NCI-H1930 (cell line): Measurements from ENCODE around the gene ELFN2.

Experiments used
- DNase-seq, 2 experiments: peaks; one replicate each; lab custom pipeline; 2025; lab: John Stamatoyannopoulos, UW

ELFN2 gene

DNA sequence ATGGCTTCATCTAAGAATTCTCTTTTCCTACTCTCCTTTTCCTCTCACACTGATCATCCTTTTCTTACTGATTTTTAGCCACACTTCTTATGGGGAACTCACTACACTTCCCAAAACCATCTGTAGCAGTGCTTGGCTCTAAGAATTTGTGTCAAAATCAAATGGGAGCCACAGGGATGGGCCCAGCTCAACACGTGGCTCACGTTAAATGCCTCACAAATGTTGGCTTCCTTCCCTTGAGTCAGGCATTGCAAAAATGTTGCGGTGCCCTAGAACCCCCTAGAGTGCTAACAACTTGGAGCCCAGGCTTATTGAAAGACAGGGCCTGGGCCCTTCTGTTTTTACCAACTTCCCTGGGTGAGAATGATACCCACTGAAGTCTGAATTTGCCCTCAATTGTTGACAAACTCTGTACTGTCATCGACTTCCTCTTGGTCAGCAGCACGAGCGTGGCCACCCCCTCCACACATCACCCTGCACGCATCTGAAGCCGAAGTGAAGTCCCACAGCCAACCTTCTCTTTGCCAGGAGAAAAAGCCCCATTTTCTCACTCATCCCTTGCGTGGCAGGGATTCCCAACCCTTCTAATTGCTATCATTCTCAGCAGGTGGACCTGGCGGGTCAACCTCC lies 69.7 kb downstream of the ELFN2 start:
- no peak for DNase-seq

DNA sequence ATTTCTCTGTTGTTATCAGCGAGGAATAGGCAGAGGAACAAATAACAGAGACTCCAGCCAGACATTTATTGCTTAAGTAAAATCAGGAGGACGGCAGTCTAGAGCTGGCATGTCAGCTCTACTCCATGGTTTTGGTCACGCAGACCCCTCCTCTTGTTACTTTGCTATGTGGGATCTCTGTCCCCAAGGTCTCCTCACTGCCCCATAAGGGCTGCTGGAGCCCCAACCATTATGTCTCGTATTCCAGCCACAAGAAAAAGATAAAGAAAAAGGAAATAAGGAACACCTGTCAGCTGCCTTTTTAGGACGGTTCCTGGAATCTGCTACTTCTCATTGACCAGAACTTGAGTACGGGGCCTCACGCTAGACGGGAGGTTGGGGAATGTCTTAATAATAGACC lies 70.4 kb downstream of the ELFN2 start:
- no peak for DNase-seq

DNA sequence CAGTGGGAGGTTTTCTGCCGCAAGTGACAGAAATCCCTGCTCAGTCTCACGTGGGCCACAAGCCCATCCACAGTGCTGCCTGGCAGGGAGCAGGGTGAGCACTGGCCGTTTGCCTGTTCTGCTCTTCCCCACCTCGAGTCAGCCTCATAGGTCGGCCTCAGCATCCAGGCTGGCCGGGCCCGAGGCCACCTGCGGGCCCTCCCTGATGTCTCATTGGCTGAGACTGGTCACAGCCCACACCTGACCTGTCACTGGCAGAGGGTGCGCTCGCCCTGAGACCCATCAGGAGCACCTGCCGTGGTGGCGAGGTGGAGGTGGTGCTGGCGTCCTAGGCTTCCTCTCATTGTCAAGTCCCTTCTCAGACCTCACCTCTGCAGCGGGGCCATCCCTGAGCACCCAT lies 72.1 kb downstream of the ELFN2 start:
- no peak for DNase-seq

DNA sequence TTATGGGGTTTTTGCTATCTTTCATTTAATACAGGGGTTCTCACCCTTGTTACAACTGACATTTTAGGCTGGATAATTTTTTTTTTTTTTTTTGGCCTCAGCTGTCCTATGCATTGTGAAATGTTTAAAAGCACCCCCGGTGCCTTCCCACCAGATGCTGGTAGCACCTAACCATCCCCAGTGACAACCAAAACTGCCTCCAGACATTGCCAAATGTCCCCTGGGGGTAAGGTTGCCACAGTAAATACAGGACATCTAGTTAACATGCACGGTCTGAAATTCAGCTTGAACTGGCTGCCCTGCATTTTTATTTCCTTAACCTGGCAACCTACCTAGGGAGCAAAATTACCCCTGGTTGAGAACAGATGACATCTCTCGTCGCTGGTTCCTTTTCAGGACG lies 72.6 kb downstream of the ELFN2 start:
- DNase-seq, result no peak

DNA sequence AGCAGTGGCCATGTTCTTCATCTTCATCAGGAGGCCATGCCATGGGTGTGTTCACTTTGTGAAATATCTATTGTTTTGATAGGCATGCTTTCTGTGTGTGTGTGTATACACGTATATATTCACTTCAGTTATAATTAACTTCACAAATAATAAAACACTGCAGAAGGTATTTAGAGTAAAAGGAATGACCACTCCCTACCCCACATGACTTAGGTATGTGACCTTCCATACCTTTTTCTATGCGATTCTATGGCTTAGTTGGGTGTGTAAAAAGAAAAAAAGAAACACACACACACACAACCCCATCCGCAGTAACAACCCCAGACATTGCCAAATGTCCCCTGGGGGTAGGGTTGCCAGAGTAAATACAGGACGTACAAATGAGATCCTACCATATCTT lies 73.0 kb downstream of the ELFN2 start:
- no peak for DNase-seq

DNA sequence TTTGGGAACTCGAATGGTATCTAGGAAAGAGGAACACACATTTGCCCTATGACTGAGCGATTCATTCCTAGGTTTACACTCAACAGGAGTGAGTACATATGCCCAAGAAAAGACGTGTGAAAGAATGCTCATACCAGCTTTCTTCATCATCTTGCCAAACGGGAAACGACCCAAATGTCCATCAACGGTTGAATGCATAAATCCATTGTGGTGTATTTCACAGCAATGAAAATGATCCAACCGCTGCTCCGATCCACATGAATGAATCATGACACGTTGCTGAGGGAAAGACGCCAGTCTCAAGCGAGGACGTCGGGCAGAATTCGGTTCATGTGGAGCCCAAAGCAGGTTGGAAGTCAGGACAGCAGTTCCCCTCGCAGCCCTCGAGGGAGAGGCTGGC lies 73.4 kb downstream of the ELFN2 start:
- DNase-seq, result no peak

DNA sequence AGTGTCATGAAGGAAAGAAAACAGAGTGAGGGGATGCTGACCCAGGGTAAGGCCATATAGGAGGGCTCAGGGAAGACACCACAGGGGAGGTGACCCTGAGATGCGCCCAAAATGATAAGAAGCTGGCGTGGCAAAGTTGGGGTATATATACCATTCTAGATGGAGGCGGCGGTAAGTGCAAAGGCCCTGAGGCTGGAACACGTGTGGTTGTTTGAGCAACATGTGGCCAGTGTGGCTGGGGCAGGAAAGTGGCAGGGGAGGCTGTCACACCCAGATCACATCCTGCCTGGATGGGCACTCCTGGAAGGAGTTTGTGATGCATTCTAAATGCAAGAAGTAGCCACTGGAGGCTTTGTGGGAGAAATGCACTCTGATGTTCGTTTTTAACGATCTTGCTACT lies 74.8 kb downstream of the ELFN2 start:
- DNase-seq, result no peak

DNA sequence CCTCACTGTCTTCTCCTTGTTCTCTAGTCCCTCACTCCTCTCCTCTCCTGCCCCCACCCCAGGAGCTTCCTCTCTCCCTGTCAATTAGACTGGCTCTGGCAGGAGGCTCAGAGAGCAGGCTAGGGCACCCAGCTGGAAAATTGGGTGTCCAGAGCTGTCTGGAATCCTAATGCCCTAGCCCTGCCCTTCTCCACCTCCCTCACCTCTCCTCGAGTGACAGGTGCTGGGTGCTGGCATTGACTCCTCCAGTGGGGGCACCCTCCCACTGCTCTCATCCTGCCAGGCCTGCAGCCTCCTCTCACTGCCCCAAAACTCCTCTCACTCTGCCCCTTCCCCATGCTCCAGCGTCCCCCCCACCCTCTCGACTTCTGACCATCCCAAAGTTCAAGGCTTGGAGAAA lies 76.0 kb downstream of the ELFN2 start:
- no peak for DNase-seq

DNA sequence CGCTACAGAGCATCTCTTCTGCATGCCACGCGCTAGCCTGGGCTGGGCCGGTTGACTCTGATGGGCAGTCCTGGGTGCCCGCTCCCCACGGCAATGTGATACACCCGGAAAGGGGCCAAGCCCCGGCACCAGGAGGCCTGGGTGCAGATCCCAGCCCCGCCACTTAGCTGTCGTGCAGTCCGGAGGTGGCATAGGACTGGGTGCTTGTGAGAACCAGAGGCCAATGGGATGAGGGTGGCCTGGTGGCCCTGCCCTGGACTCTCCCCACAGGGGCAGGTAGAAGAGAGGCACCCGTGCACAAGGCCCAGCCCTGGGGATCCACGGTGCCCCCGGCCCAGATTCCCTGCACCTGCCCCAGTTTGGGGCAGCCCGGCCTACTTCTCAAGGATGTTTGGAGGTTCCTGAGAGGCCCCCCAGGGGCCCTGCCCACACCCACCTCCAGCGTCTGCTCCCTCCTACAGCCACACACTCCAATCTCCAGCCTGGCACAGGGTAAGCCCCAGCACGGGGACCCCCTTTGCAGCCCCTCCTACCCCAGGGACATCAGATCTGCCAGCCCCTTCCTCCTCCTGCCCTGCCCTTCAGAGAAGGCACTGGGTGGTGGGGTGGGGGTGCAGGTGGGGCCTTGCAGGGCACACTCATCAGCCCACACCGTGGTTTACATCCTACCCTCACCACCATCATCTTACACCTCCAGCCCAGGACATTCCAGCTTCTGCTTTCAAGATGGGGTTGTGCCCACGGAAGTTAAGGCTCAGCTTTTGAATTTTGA lies 78.0 kb downstream of the ELFN2 start:
- no peak for DNase-seq

DNA sequence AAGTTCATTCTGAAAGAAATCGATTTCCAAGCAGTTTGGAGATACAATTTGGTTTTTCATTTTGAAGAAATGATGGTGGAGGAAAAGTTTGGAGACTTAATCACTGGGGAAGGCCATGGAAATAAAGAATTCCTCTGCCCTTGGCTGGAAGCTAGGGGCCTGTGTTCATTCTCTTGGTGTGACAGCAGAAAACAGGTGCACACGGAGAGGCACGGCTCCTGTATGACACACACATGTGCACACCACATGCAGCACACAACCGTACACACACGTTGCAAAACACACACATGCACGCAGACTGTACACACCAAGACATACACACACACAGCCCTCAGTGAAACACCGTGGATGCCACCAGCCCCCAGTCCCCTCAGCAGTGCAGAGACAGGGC lies 80.8 kb downstream of the ELFN2 start:
- no peak for DNase-seq

DNA sequence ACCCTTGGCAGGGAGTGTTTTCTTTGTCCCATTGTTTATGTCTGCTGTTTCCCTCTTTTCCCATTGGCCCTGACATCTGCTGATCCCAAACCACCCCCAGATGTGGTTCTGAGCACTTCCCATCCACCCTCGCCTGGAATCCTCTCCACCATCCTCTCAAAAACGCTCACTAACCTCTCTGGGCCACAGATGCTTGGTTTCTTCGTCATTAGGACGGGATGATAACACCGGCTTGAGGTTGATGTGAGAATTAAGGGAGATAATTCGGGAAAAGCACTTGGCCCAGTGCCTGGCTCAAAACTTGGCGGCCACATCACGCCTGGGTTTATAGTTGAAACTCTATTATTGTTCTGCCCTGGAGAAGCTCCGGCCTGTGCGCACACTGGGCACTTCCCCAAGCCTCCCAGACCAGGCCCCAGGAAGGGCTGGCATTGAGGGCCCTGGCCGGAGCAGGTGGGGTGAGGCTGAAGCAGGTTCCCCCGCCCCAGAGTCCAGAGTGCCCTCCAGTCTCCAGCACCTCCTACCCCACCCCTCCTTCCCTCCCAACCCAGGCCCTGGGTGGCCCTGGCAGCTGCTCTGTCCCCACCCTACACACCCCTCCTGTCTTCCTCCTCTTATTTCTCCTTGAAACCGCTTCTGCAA lies 81.3 kb downstream of the ELFN2 start:
- DNase-seq, result no peak

DNA sequence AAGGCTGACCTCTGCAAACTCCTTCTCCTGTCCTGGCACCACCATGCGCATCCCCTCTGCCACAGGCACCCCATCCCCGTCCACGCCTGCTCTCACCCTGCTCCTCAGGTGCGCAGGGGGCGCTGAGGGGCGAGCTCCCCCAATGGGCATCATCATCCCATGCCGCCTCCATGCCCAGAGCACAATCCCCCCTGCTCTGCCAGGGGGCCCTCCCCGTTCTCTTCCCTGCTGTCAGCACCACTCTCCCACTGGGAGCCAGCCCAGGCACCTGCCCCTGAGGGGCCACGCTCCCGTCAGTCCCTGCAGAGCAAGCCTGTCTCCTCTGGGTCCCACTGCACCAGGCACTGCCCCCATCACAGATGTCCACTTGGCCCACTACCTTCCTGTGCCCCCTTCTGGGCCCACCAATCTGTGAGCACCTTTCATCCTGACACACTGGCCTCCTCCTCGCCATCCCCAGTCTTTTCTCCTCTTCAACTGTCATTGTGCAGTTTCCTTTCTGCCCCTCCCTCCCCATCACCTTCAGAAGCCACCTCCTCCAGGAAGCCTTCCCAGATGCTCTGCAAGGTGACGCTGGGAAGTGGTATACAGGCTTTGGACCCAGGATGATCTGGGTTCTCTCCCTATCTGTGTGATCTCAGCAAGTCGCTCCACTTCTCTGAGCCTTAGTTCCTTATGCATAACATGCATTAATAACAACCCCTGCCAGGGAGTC lies 82.4 kb downstream of the ELFN2 start:
- no peak for DNase-seq

DNA sequence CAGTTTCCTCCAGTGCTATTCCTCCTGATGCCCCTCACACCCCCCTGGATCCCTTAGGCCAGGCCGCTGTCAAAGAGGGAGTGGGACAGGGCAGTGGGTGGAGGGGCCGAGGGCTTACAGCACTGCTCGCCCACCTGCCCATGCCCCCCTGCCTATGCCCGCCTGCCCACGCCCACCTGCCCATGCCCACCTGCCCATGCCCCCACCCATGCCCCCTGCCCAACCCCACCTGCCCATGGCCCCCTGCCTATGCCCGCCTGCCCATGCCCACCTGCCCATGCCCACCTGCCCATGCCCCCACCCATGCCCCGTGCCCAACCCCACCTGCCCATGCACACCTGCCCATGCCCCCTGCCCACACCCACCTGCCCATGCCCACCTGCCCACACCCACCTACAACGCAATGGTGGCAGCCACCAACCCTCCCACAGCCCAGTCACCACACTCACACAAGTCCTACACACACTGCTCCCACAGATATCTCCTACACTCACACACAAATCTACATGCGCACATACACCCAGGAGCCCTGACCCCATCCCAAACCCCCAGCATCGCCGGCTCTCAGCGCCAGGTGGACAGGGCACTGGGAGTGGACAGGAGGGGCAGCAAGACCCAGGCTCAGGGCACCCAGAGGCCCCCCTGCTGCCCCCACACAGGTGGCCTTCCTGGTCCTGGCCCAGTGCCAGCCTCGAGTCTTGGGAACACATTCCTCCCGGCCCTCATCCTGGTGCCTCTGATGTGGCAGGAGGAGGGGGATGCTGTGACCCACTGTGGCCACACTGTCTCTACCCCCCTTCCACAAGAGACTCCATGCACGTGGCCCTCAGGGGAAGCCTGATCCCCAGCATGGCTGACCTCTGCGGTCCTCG lies 83.2 kb downstream of the ELFN2 start:
- DNase-seq, result no peak

DNA sequence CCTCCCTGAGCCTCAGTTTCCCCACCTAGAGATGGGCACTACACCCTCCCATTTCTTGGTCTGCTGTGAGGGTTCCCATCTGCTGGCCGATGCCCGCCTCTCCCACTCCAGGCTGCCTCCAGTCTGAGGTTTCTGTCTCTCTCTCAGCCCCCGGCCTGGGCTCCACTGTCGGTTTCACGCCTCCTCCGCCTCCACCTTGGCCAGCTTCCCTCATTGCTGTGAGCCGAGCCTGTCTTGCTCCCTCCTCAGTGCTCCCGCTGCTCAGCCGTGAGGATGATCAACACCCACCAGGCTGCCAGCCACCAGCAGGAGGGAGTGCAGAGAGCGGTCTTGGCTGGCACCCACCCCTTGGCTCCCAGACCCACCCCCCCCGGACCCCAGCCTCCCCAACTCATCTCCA lies 83.9 kb downstream of the ELFN2 start:
- no peak for DNase-seq

DNA sequence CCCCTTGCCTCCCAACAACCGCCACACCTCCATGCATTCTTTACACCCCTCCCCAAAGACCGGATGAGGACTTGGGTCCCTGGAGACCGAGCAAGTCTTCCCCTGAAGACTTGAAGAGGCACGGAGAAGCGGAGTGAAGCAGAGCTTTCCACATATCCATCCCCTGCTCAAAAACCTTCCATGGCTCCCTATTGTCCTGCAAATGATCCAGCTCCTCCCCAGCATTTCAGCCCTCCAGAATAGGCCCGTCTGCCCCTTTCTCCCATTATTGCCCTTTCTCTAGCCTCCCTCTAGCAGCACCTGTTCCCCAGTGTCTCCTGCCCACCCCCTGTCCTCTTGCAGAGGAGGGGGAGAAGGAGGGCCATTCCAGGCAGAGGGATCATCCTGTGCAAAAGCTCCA lies 85.2 kb downstream of the ELFN2 start:
- no peak for DNase-seq

DNA sequence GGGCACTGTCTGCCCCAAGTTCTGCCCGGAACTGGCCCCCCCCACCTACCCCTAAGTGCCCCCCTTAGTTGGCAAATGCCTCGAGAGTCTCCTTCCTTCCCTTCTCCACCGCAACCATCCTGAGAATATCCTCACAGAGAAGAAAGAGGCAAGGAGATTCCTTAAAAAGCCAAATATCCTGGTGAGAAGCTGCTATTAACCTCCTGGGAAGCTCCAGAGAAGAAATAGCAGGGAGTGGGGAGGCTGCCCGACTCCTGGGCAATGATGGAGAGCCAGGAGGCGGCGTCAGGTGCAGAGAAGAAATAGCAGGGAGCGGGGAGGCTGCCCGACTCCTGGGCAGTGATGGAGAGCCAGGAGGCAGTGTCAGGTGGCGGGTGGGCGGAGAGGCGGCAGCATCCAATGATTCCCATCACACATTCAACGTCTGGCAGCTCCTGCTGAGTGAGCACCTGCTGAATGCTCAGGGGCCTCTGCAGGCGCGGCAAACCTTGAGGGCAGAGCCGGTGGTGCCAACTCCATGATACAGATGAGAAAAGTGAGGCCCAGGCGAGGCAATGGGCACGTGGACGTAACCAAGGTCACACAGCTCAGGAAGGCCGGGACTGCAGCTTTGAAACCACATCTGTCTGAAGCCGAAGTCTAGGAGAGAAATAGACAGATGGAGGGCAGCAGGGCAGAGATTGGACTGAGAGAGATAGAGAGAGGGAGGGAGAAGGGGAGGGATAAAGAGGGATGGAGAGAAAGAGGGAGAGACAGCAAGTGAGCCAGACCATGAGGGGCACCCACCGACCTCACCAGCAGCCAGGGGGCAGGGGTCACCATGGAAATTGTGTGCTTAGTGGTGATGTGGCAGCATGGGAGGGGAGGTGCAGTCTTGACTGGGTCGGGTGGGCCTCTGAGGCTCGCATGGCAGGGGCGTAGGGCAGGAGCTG lies 86.7 kb downstream of the ELFN2 start:
- DNase-seq, result peak; percentile 13 to 32

DNA sequence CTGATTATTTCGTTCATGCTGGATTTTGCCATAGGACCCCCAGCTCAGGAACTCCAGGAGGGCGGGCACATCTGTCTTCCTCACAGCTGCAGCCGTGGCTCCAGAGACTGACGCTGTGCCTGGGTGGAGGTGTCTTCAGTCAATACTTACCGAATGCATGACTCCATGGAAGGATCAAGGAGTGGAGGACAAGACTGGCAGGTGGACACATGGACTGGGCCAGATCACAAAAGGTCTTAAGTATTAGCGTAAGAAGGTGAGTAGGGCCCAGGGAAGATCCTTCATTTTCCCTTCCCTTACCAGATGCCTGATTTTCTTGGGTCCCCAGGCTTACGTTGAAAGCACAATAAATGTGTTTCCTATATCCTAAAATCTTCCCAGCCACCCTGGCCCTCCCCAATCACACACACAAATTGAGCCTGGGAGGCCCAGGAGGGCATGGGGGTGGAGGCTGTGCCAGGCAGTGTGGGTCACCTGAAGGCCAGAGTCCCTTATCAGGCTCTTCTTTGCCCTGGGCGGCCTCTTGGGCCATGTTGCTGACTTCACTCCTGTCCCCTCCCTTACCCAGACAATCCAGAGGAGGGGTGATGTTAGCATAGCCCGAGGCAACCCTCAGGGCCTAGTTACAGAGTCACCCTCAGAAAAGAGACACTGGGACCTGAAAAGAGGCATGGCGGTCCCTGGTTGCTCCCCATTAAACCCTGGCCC lies 88.6 kb downstream of the ELFN2 start:
- no peak for DNase-seq

DNA sequence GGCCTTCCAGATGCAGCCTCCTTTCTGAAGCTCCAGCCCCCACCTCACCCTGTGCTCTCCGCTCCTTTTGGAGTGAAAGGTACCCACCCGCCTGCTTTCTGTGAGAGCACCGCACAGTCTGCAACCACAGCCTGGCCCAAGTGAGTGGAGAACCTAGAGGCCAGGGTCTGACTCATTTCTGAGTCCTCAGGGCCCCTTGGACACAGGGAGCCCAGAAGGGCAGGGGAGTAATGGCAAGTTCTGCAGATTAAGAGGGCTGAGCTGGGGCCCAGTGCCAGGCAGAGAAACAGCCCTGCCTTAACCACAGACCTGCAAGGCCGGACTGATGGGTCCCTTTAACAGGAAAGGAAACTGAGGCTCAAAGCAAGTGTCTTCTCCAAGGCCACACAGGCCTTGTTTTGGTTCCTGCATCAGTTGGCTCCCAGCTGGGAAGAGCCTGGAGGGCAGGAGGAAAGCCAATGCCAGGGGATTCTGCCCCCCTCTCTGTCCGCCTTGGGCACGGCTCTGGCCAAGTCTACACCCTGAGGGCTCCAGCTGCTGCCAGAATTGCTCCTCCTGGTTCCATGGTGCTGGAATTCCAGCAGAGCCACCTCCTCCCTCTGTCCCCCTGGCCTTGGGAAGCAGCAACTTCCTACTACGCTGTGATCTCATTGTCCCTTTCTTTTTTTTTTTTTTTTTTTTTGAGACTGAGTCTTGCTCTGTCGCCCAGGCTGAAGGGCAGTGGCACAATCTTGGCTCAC lies 89.9 kb downstream of the ELFN2 start:
- no peak for DNase-seq

DNA sequence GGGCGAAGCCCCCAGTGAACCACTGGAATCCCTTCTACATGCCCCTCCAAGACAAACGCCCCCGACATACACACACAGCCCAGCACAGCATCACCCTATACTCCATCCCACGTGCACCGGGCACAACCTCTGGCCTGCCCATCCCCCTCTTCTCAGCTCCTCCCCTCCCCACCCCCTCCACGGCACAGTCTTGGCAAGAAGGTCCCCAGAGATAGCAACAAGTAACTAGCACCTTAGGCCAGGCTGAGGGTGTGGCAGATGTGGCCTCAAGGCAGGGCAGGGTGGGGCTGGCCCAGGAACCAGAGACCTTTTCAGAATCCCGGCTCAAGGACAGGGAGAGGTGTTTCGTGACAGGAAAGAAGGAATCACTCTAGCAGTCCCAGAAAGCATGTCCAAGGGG lies 90.7 kb downstream of the ELFN2 start:
- DNase-seq, result no peak
